Hepatic stellate cell (primary cell): Measurements from ENCODE around the gene GOLIM4.
"Not testable (repeated sequence)": the region's sequence is repeated elsewhere in the genome, so short reads cannot be mapped to it uniquely, and the experiment has no call there.

Source experiments
- DNase-seq: peaks from one replicate; pipeline ENCODE4 v3.0.0; 2011; ENCODE audit warnings: low spot score

GOLIM4 gene

DNA sequence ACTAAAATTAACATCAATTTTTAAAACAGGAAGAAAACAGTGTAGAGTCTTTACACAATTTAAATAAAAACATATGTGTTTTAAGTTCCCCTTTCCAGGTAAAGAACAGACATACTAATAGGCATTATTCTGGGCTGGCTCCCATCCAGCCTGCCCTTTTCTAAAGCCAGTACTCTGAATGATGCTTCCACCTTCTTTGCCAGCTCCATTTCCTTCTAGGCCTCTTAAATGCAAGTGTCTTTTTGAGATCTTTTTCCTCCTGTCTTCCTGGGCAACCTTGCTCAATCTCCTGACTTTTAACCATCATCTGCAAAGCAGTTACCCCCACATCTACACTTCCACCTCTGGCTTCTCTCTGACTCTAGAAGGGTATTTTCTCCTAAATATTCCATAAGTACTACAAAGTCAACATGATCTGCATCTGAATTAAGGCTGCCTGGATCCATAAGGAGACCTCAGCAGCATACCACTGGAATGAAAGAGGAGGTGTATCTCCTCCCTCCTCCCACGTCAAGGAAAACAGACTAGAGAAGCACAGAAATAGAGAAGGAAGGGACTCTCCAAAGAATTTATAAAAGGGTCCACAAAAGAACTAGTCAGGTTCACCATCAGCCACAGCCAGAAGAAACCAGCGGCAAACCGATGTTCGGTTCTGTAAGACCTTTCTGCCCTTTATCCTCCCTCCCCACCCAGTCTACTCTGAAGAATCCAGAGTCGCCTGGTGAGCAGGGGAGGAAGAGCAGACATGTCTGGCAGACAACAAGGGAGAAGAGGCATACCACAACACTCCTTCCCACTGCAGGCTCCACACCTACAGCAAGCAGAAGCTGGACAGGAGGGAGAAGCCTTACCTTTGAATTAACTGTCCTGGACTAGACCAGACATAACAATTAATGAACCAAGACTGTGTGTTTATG lies 47.1 kb downstream of the GOLIM4 start:
- no peak for DNase-seq

GRCh38 chr3:168047936-168048335 lies 47.8 kb downstream of the GOLIM4 start:
- DNase-seq, result no peak

DNA sequence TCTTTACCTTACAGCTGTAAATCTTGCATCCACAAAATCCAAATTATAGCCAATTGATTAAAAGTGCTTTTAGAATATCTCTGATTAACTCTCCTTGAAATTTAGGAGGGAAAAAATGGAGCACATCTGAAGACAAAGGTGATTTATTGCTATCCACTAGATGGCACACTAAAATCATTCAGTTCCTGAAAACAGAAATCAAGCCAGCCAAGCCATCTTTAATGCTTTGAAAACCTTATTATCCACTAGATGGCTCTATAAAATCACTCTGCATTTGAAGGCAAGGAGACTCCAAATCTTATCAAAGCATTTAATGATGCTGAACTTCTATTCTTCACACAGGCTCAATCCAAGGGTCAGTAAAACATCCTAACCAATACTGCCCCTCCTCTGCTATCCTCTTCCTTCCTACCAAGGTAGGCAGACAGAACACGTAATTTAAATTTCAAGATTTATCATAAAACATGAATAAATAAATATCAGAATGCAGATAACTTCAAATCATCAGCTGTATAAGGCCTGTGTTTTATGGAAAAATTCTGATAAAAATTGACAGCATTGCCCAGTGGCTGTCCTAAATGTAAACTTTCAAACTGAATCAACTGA lies 48.4 kb downstream of the GOLIM4 start:
- DNase-seq, result peak; percentile 29

GRCh38 chr3:168044049-168044448 lies 51.7 kb downstream of the GOLIM4 start:
- DNase-seq, result no peak

DNA sequence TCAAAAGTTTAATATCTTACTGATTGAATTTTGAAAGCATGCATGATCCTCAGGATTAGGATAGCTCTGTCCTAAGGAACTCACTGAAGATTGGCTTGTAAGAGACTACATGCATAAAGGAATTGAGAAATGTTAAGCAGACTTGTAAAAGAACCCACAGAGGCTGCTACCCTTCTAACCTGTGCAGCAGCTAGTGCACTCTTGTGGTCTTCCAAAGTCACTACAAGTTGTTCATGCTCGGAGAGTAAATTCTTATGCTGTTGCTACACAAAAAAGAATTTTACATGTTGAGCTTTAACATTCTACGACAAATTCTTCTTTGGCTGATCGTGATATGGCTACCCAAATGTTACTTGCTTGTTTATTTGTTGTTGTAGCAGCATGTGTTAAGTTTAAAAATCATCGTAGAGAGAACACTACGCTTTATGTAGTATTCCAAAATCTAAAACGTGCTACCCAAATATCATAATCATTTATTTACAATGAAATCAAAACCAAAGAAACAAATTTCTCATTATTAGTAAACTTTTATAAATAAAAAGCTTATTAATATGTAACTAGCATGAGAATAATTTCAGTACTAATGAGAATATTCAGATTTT lies 55.0 kb downstream of the GOLIM4 start:
- peak; percentile 39 for DNase-seq

DNA sequence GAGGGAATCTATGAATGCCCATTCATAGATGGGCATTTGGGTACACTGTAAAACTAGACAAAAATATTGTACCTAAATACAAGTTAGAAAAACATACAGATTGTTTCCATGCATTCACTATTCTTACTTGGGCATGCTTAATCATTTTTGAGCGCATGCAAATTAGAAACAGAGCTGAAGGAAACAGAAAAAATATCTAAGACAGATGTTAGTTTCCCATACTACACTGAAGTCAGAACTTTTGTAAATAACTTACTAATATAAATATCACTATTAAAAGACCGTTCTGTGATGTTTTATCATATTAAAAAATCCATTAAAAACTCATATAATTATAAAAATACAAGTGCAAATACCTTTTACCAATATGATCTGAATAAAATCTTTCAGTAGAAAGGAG lies 58.7 kb downstream of the GOLIM4 start:
- no peak for DNase-seq

GRCh38 chr3:168036619-168037018 lies 59.1 kb downstream of the GOLIM4 start:
- no peak for DNase-seq

- DNase-seq, result peak; percentile 51
Observed at GRCh38 chr3:168034152-168034928, 61.4 kb downstream of the GOLIM4 start.

- no peak for DNase-seq
Observed at GRCh38 chr3:168030577-168030976, 65.1 kb downstream of the GOLIM4 start.

DNA sequence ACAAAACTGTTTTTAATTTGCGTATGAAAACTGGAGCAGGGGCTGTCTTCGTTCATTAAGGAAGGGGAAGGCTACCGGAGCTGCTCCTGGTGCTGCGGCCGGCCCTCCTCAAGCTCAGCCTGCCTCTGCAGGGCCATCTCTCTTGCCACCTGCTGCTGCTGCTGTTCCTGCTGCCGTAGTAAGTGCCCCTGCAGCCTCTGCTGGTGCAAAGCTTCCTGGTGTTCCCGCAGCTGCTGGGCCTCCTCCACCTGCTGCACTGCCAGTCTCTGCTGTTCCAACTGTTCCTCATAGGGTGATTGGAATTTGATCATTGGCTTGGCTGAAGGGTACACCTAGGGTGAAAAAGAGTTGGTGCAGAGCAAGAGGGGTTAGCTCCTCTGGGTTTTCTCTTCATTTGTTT lies 66.0 kb downstream of the GOLIM4 start:
- DNase-seq, result no peak

DNA sequence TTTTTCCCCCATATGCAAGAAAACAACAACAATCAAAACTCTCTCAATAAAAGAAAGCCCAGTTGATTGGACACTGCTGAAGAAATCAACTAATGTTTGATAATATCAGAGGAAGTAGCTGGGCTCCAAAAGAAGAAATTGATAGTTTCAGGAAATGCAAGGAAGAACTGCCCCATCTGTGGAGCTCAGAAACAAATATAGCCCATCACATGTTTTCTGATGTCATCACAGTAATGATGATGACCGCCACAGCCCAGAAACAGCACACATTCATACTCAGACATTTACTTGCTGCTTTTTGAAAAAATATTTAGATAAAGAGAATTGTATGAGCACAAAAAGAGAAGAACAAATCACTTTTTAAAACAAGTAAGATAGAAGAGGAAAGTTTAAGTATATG lies 67.6 kb downstream of the GOLIM4 start:
- no peak for DNase-seq

- no peak for DNase-seq
Observed at GRCh38 chr3:168026764-168027163, 69.0 kb downstream of the GOLIM4 start.

DNA sequence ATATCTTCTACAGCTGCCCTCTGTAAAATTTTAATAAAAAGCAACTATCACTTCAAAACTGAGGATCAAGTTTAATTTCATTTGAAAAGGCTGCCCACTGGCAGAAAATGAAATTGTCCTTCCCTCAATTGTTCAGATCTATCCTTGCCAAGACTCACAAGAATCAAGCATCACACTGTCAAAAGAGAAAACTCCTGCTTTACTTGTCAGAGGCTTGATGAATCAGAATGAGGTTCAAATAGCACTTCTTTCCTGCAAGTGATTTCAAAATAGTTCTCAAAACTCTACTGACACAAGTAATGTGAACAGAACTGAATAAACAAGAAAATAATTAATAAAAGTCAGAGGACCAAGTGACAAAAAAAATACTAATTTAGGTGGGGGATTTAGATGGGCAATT lies 70.6 kb downstream of the GOLIM4 start:
- DNase-seq, result peak; percentile 8

- peak; percentile 60 for DNase-seq
Observed at GRCh38 chr3:168024537-168024941, 71.2 kb downstream of the GOLIM4 start.

GRCh38 chr3:168021737-168022450 lies 73.8 kb downstream of the GOLIM4 start:
- DNase-seq, result no peak

DNA sequence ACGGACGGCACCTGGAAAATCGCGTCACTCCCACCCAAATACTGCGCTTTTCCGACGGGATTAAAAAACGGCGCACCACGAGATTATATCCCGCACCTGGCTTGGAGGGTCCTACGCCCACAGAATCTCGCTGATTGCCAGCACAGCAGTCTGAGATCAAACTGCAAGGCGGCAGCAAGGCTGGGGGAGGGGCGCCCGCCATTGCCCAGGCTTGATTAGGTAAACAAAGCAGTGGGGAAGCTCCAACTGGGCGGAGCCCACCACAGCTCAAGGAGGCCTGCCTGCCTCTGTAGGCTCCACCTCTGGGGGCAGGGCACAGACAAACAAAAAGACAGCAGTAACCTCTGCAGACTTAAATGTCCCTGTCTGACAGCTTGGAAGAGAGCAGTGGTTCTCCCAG lies 84.4 kb downstream of the GOLIM4 start:
- DNase-seq, result not testable (repeated sequence)

GRCh38 chr3:168006584-168006983 lies 89.1 kb downstream of the GOLIM4 start:
- DNase-seq, result no peak

DNA sequence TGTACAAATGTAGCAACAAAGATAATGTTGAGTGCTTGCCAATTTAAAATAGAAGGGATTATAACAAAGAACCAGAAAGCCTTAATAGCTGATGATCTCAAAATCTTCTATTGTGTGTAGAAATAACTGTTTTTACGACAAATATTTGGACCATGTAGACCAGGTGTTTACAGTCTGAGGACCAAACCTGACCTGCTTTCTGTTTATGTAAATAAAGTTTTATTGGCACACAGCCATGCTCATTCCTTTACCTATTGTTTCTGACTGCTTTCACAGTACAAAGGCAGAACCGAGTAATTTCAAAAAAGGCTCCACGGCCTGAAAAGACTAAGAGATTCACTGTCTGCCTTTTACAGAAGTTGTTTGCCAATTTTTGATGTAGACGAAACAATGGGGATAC lies 91.8 kb downstream of the GOLIM4 start:
- DNase-seq, result no peak

GRCh38 chr3:168002786-168003368 lies 92.8 kb downstream of the GOLIM4 start:
- no peak for DNase-seq

DNA sequence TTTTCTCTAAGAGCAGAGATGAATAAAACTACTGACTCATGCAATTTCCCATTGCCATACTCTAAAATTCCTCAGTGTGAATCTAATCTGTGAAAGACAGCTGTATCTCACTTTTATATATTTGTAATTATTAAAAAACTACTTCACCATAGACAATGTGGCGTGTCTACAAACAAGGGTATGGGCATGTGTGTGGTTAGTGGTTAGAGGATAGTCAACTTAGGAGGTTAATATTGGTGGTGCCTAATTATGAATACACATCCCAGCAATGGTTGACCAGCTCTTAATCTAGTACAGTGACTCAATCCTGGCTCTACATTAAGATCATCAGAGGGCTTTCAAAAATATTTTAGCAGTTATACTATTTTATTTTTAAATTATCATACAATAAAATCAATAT lies 94.5 kb downstream of the GOLIM4 start:
- DNase-seq, result no peak

DNA sequence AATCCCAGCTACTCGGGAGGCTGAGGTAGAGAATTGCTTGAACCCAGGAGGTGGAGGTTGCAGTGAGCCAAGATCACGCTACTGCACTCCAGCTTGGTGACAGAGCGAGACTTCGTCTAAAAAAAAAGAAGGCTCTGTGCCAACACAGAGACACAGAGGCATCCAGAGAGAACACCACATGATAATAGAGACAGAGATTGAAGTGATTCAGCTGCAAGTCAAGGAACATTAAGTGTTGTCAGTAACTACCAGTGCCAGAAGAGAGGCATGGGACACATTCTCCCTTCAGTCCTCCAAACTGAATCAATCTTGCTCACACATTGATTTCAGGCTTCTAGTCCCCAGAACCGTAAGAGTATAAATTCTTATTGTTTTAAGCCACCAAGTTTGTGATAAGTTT lies 97.5 kb downstream of the GOLIM4 start:
- DNase-seq, result no peak
